MCF 10A (cell line): ENCODE measurements around the gene GGT7. TPM values are rescaled to one million over a fixed set of nuclear protein-coding genes. Genes with fewer than 3 reads are reported as not detected.

Source experiments
- BruUV-seq: library from RNA; stranded (reverse); fragments of 400-500 nt; replicated peaks from 2 replicates; lab custom pipeline; 2021; lab: Mats Ljungman, UMichigan
- CTCF ChIA-PET: fragments of 300-600 bp; sonication (Branson Sonifier 250); formaldehyde crosslinking; extraction: SDS; loops from one replicate; lab custom pipeline; 2021; ENCODE audit warnings: antibody characterized with exemption, inconsistent platforms; lab: Yijun Ruan, JAX
- POLR2A ChIA-PET: fragments of 300-600, 350-650 bp; sonication (Branson Sonifier 250); formaldehyde crosslinking; extraction: SDS; loops from one replicate; lab custom pipeline; 2020; ENCODE audit warnings: antibody characterized with exemption, inconsistent platforms; lab: Yijun Ruan, JAX
- DNase-seq: peaks from one replicate; pipeline ENCODE4 v3.0.0-alpha.2; 2018; ENCODE audit not compliant: unreplicated experiment
- H3K27ac Mint-ChIP-seq: one replicate; pipeline ENCODE4 v1.8.0; 2022; ENCODE audit warnings: mild to moderate bottlenecking, low read depth, mixed read lengths; ENCODE audit not compliant: unreplicated experiment
- H3K27me3 Mint-ChIP-seq: one replicate; pipeline ENCODE4 v1.8.0; 2022; ENCODE audit warnings: mixed read lengths; ENCODE audit not compliant: insufficient read depth, unreplicated experiment
- H3K36me3 Mint-ChIP-seq: one replicate; pipeline ENCODE4 v1.8.0; 2022; ENCODE audit warnings: mild to moderate bottlenecking, moderate library complexity, mixed read lengths; ENCODE audit not compliant: insufficient read depth, unreplicated experiment
- H3K4me1 Mint-ChIP-seq: one replicate; pipeline ENCODE4 v1.8.0; 2022; ENCODE audit warnings: mixed read lengths; ENCODE audit not compliant: insufficient read depth, unreplicated experiment
- H3K4me3 Mint-ChIP-seq: one replicate; pipeline ENCODE4 v1.8.0; 2022; ENCODE audit warnings: mild to moderate bottlenecking, moderate library complexity, mixed read lengths; ENCODE audit not compliant: unreplicated experiment
- H3K9me3 Mint-ChIP-seq: one replicate; pipeline ENCODE4 v1.8.0; 2022; ENCODE audit warnings: mixed read lengths; ENCODE audit not compliant: unreplicated experiment
- CTCF ChIP-seq: fragments of 200-600 bp; IDR thresholded peaks from one replicate; pipeline ENCODE4 v1.8.0; 2022; ENCODE audit warnings: antibody characterized with exemption, mild to moderate bottlenecking; ENCODE audit not compliant: unreplicated experiment
- intact Hi-C: fragments of 100-400 bp; cut with micrococcal nuclease; formaldehyde crosslinking; loops from 2 replicates; pipeline ENCODE4 v1.14.1; 2022
- total RNA-seq: library from RNA; stranded (reverse); gene quantifications from 2 replicates; pipeline ENCODE4 v1.2.3, GENCODE V29; 2022

The GGT7 gene
- total RNA-seq, 1 experiment from 2014 or later = 3.2 TPM

DNA sequence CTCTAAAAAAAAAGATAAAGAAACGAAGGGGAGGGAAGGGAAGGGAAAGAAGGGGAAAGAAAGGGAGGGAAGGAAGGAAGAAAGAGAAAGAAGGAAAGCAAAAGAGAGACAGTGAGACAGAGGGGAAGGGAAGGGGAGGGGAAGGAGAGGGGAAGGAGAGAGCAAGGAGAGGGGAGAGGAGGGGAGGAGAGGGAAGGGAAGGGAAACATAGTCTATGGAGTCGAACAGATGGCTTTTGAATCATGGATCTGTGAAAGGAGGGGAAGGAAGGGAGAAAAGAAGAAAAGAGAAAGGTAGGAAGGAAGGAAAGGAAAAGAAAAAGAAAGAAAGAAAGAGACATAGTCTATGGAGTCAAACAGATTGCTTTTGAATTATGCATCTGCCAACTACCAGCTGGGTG is 30.5 kb downstream of the GGT7 start:
- no TSS peak for BruUV-seq
- no peaks in the 10 kb centered on the region for H3K9me3 Mint-ChIP-seq
- POLR2A ChIA-PET = no interaction called here
- H3K27ac Mint-ChIP-seq = no peak overlapping the region
- H3K36me3 Mint-ChIP-seq = no peaks in the 10 kb centered on the region
- no peak overlapping the region for H3K4me3 Mint-ChIP-seq
- H3K4me1 Mint-ChIP-seq = no peaks in the 10 kb centered on the region
- no peak for DNase-seq
- peaks cover 47% of the 10 kb centered on the region for H3K27me3 Mint-ChIP-seq
- no peak for TF ChIP-seq CTCF
- intact Hi-C loops = no loop called here
- CTCF ChIA-PET = interaction anchor here (0.6 to 1.0 kb wide), 3 partner anchors 10 to 181 kb away, joined by 3 to 5 read pairs (median 4); no protein-coding TSS in a partner anchor

- Mint-ChIP-seq H3K4me1 (no peaks in the 10 kb centered on the region), H3K27me3 (peaks cover 56% of the 10 kb centered on the region), H3K9me3 (no peaks in the 10 kb centered on the region), H3K36me3 (no peaks in the 10 kb centered on the region), H3K27ac (no peak overlapping the region), H3K4me3 (no peak overlapping the region)
- POLR2A ChIA-PET = interaction anchor here (0.9 to 1.0 kb wide), 2 partner anchors 89 to 312 kb away, joined by 3 to 4 read pairs; no protein-coding TSS in a partner anchor
- peak; percentile 42 for TF ChIP-seq CTCF
- intact Hi-C loops = loop anchor here (5.0 kb wide), 1 partner anchor 123 kb away; the partner anchor contains the start of genes GSS and MYH7B
- DNase-seq = peak; percentile 46
- BruUV-seq = no TSS peak
- CTCF ChIA-PET = interaction anchor here (0.6 to 5.3 kb wide), 18 partner anchors 9 to 399 kb away, joined by 3 to 36 read pairs (median 5); partner anchors contain the start of genes GGT7, GSS, MYH7B and NCOA6
These were observed 38.2 kb downstream of the GGT7 start for GRCh38 chr20:34834459-34834893.

DNA sequence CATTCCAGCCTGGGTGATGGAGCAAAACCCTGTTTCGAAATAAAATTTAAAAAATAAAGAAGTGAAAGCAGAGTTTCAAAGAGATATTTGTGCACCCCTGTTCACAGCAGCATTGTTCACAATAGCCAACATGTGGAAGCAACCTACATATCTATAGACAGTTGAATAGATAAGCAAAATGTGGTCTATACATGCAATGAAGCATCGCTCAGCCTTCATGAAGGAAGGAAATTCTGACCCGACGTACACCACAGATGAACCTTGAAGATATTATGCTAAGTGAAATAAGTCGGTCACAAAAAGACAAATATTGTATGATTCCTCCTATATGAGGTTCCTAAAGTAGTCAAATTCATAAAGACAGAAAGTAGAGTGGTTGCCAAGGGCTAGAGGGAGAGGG is 40.7 kb downstream of the GGT7 start:
- no peak overlapping the region for H3K4me3 Mint-ChIP-seq
- DNase-seq = no peak
- TF ChIP-seq CTCF = no peak
- H3K27me3 Mint-ChIP-seq = peaks cover 55% of the 10 kb centered on the region
- no peaks in the 10 kb centered on the region for H3K4me1 Mint-ChIP-seq
- intact Hi-C loops = loop anchor here (5.0 kb wide), 1 partner anchor 125 kb away; the partner anchor contains the start of genes GSS and MYH7B
- H3K9me3 Mint-ChIP-seq = no peaks in the 10 kb centered on the region
- POLR2A ChIA-PET = no interaction called here
- no peaks in the 10 kb centered on the region for H3K36me3 Mint-ChIP-seq
- no TSS peak for BruUV-seq
- H3K27ac Mint-ChIP-seq = no peak overlapping the region
- CTCF ChIA-PET = interaction anchor here (0.7 to 2.0 kb wide), 7 partner anchors 51 to 1116 kb away, joined by 3 to 7 read pairs (median 3); no protein-coding TSS in a partner anchor

- Mint-ChIP-seq H3K27me3 (peaks cover 50% of the 10 kb centered on the region), H3K27ac (no peak overlapping the region), H3K4me1 (peaks cover 5% of the 10 kb centered on the region), H3K4me3 (no peak overlapping the region), H3K36me3 (no peaks in the 10 kb centered on the region), H3K9me3 (no peaks in the 10 kb centered on the region)
- intact Hi-C loops = no loop called here
- BruUV-seq = no TSS peak
- no peak for TF ChIP-seq CTCF
- ChIA-PET CTCF (interaction anchor here (2.5 kb wide), 1 partner anchor 127 kb away, joined by 8 read pairs; the partner anchor contains the start of genes GSS and MYH7B), POLR2A (interaction anchor here (1.0 to 1.4 kb wide), 2 partner anchors 47 to 318 kb away, joined by 3 read pairs; partner anchors contain the start of gene EDEM2)
- no peak for DNase-seq
These were observed 43.5 kb downstream of the GGT7 start for GRCh38 chr20:34829191-34829590.
